ENCODE data around the gene SLC22A15. TPM values are rescaled to one million over a fixed set of nuclear protein-coding genes. Genes with fewer than 3 reads are reported as not detected.
"Not testable (repeated sequence)": the region's sequence is repeated elsewhere in the genome, so short reads cannot be mapped to it uniquely, and the experiment has no call there.

SLC22A15 gene
- total and polyA plus RNA-seq, 7 donors = 0.09 to 1.0 (median 0.39) TPM

DNA sequence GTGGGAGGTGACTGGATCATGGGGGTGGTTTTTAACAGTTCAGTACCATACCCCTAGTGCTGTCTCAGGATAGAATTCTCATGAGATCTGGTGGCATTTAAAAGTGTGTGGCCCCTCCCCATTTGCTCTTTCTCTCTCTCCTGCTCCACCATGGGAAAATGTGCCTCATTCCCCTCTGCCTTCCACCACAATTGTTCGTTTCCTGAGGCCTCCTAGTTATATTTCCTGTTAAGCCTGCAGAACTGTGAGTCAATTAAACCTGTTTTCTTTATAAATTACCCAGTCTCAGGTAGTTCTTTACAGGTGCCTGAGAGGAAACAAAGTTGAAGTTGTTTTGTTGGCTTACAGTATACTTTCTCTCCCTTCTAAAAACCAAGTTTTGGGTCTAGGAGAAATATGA lies 23.1 kb upstream of the SLC22A15 start:
- WGBS, 3 donors = 65 to 70% (median 69%) methylated on average over 1 of the region's 1 CpG
- DNase-seq (no peak), ATAC-seq (no peak)
- no peak overlapping the region for H3K4me3 ChIP-seq
- intact Hi-C loops (cut with DNase I) = no loop called here
- no peak overlapping the region for H3K27ac ChIP-seq
- no peaks in the 10 kb centered on the region for H3K4me1 ChIP-seq
- no peaks in the 10 kb centered on the region for H3K9me3 ChIP-seq
- H3K36me3 ChIP-seq (ENCODE audit: insufficient read depth in 1 of 2, low read depth in 1 of 2) = no peaks in the 10 kb centered on the region
- H3K27me3 ChIP-seq (ENCODE audit: insufficient read depth in 3 of 3, low read length in 2 of 3) = peaks cover 0 to 4% (median 2%) of the 10 kb centered on the region in 3 donors
- TF ChIP-seq, protein P1, sequence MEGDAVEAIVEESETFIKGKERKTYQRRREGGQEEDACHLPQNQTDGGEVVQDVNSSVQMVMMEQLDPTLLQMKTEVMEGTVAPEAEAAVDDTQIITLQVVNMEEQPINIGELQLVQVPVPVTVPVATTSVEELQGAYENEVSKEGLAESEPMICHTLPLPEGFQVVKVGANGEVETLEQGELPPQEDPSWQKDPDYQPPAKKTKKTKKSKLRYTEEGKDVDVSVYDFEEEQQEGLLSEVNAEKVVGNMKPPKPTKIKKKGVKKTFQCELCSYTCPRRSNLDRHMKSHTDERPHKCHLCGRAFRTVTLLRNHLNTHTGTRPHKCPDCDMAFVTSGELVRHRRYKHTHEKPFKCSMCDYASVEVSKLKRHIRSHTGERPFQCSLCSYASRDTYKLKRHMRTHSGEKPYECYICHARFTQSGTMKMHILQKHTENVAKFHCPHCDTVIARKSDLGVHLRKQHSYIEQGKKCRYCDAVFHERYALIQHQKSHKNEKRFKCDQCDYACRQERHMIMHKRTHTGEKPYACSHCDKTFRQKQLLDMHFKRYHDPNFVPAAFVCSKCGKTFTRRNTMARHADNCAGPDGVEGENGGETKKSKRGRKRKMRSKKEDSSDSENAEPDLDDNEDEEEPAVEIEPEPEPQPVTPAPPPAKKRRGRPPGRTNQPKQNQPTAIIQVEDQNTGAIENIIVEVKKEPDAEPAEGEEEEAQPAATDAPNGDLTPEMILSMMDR (IDR thresholded peaks at IDR 0.05) = no peak

GRCh38 chr1:115954684-115955083 lies 21.6 kb upstream of the SLC22A15 start:
- TF ChIP-seq, protein P1 (IDR thresholded peaks at IDR 0.05) = no peak
- WGBS, 3 donors = 33 to 41% (median 37%) methylated on average over 2 of the region's 2 CpGs
- H3K36me3 ChIP-seq (ENCODE audit: insufficient read depth in 1 of 2, low read depth in 1 of 2) = no peaks in the 10 kb centered on the region
- H3K9me3 ChIP-seq = no peaks in the 10 kb centered on the region
- ATAC-seq = no peak
- DNase-seq = no peak
- H3K27ac ChIP-seq = no peak overlapping the region
- intact Hi-C loops (cut with DNase I) = no loop called here
- no peaks in the 10 kb centered on the region for H3K4me1 ChIP-seq
- peaks cover 0 to 2% (median 1%) of the 10 kb centered on the region in 3 donors for H3K27me3 ChIP-seq (ENCODE audit: insufficient read depth in 3 of 3, low read length in 2 of 3)
- H3K4me3 ChIP-seq = no peak overlapping the region

GRCh38 chr1:115955228-115955627 lies 21.1 kb upstream of the SLC22A15 start:
- H3K4me3 ChIP-seq = no peak overlapping the region
- H3K36me3 ChIP-seq (ENCODE audit: insufficient read depth in 1 of 2, low read depth in 1 of 2) = no peaks in the 10 kb centered on the region
- peaks cover 0 to 2% (median 2%) of the 10 kb centered on the region in 3 donors for H3K27me3 ChIP-seq (ENCODE audit: insufficient read depth in 3 of 3, low read length in 2 of 3)
- no peaks in the 10 kb centered on the region for H3K9me3 ChIP-seq
- ATAC-seq = no peak
- intact Hi-C loops (cut with DNase I) = no loop called here
- TF ChIP-seq, protein P1 (IDR thresholded peaks at IDR 0.05) = no peak
- H3K4me1 ChIP-seq = no peaks in the 10 kb centered on the region
- WGBS, 3 donors = 79 to 94% (median 92%) methylated on average over 1 of the region's 1 CpG
- DNase-seq = no peak
- no peak overlapping the region for H3K27ac ChIP-seq

- H3K27me3 ChIP-seq (ENCODE audit: insufficient read depth in 3 of 3, low read length in 2 of 3) = peaks cover 0 to 2% (median 0%) of the 10 kb centered on the region in 3 donors
- H3K9me3 ChIP-seq = no peaks in the 10 kb centered on the region
- WGBS, 3 donors = 59 to 68% (median 59%) methylated on average over 2 of the region's 2 CpGs
- no peak overlapping the region for H3K27ac ChIP-seq
- no peak for DNase-seq
- TF ChIP-seq, protein P1 (IDR thresholded peaks at IDR 0.05) = no peak
- no peak overlapping the region for H3K4me3 ChIP-seq
- H3K36me3 ChIP-seq (ENCODE audit: insufficient read depth in 1 of 2, low read depth in 1 of 2) = no peaks in the 10 kb centered on the region
- intact Hi-C loops (cut with DNase I) = no loop called here
- ATAC-seq = no peak
- H3K4me1 ChIP-seq = no peaks in the 10 kb centered on the region
These were observed 17.4 kb upstream of the SLC22A15 start for GRCh38 chr1:115958866-115959265.

GRCh38 chr1:115969509-115969908 lies 6.8 kb upstream of the SLC22A15 start:
- WGBS, 3 donors = 12 to 20% (median 18%) methylated on average over 2 of the region's 2 CpGs
- Histone ChIP-seq H3K9me3 (no peaks in the 10 kb centered on the region), H3K4me1 (no peaks in the 10 kb centered on the region), H3K27me3 (ENCODE audit: insufficient read depth in 3 of 3, low read length in 2 of 3) (peaks cover 3 to 28% (median 4%) of the 10 kb centered on the region in 3 donors), H3K4me3 (no peak overlapping the region), H3K27ac (no peak overlapping the region), H3K36me3 (ENCODE audit: insufficient read depth in 1 of 2, low read depth in 1 of 2) (no peaks in the 10 kb centered on the region)
- TF ChIP-seq, protein P1 (IDR thresholded peaks at IDR 0.05) = no peak
- intact Hi-C loops (cut with DNase I) = no loop called here
- no peak for DNase-seq
- no peak for ATAC-seq

- H3K27me3 ChIP-seq (ENCODE audit: insufficient read depth in 3 of 3, low read length in 2 of 3) = peaks cover 3 to 47% (median 15%) of the 10 kb centered on the region in 3 donors
- 94 to 95% (median 94%) methylated on average over 7 of the region's 7 CpGs for WGBS, 3 donors
- not testable (repeated sequence) for DNase-seq; H3K36me3 ChIP-seq (ENCODE audit: insufficient read depth in 1 of 2, low read depth in 1 of 2); H3K4me1 ChIP-seq; ATAC-seq; H3K4me3 ChIP-seq; H3K9me3 ChIP-seq; H3K27ac ChIP-seq
- intact Hi-C loops (cut with DNase I) = loop anchor here in 1 of 2 donors (10.0 kb wide), 1 partner anchor 257 kb away; no protein-coding TSS in a partner anchor
These were observed 4.5 kb upstream of the SLC22A15 start for GRCh38 chr1:115971778-115972177.
